ENCODE data around the gene NFKBIE. TPM values are rescaled to one million over a fixed set of nuclear protein-coding genes. Genes with fewer than 3 reads are reported as not detected.

NFKBIE gene
- total RNA-seq, 4 donors from 2014 or later: 7.0 to 10.4 (median 8.5) TPM

DNA sequence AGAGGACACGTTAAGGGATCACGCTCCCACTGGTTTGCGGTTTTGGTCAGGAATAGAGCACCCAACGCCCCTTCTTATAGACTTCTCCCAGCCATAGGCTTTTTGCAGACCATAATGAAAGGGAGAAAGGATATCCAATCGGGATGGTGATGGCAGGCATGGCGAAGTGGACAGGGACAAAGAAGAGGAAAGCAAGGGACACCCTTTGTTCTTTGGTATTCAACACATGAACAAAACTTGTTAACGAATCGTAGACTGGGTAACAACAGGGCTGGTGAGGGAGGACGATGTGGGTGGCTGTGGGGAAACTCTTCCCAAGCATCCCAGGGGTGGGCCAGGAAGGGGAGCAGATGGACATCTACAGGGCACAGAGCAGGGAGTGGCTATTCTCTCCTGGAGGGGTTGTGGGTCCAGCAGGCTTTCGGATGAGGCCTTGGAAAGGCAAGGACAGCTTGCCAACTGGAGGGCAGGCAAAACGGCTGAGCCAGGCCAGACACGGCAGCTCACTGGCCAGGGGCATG, 19.9 kb downstream of the NFKBIE start:
- TF ChIP-seq POLR2AphosphoS5 (IDR thresholded peaks at IDR 0.05) (no peak), EP300 (IDR thresholded peaks at IDR 0.05) (no peak), POLR2A (IDR thresholded peaks at IDR 0.05; ENCODE audit: low read depth) (no peak), CTCF (IDR thresholded peaks at IDR 0.05) (no peak)
- 70% methylated on average over 12 of the region's 12 CpGs for WGBS
- DNase-seq (ENCODE audit: extremely low spot score): no peak
- peaks cover 20 to 37% (median 34%) of the 10 kb centered on the region in 4 donors for H3K4me1 ChIP-seq
- H3K36me3 ChIP-seq: peaks cover 17 to 23% (median 21%) of the 10 kb centered on the region in 4 donors
- H3K27me3 ChIP-seq: no peaks in the 10 kb centered on the region
- H3K27ac ChIP-seq (replicated peaks in 1 of 4): peak overlapping the region; percentile 95 to 99 (median 98)
- intact Hi-C loops (cut with DNase I): no loop called here
- no peaks in the 10 kb centered on the region for H3K9me3 ChIP-seq
- peak overlapping the region; percentile 73 to 100 (median 94) for H3K4me3 ChIP-seq

DNA sequence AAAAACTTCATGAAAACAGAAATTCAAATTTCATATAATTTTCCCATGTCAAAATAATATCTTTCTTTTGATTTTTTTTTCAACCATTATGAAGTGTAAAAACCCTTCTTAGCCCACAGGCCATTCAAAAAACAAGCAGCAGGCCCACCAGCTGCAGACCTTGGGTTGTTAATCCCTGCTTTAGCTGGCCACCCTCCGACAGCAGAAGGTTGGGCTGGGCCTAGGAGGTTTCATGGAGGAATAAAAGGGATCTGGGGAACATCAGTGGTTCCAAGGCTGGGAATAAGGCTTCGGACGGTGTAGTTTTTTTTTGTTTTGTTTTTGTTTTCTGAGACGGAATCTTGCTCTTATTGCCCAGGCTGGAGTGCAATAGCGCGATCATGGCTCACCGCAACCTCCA, 22.0 kb downstream of the NFKBIE start:
- intact Hi-C loops (cut with DNase I): no loop called here
- no peaks in the 10 kb centered on the region for H3K9me3 ChIP-seq
- no peak for DNase-seq (ENCODE audit: extremely low spot score)
- H3K4me3 ChIP-seq: no peak overlapping the region
- WGBS: 92% methylated on average over 7 of the region's 7 CpGs
- H3K4me1 ChIP-seq: peaks cover 14 to 19% (median 17%) of the 10 kb centered on the region in 4 donors
- no peaks in the 10 kb centered on the region for H3K27me3 ChIP-seq
- H3K27ac ChIP-seq (replicated peaks in 1 of 4): no peak overlapping the region
- TF ChIP-seq CTCF (IDR thresholded peaks at IDR 0.05): no peak
- no peak for TF ChIP-seq POLR2A (IDR thresholded peaks at IDR 0.05; ENCODE audit: low read depth)
- no peak for TF ChIP-seq POLR2AphosphoS5 (IDR thresholded peaks at IDR 0.05)
- TF ChIP-seq EP300 (IDR thresholded peaks at IDR 0.05): no peak
- peaks cover 0 to 2% (median under 1%) of the 10 kb centered on the region in 4 donors for H3K36me3 ChIP-seq

GRCh38 chr6:44238687-44239350, 26.5 kb downstream of the NFKBIE start:
- no peak for TF ChIP-seq POLR2A (IDR thresholded peaks at IDR 0.05; ENCODE audit: low read depth)
- no peak for TF ChIP-seq CTCF (IDR thresholded peaks at IDR 0.05)
- TF ChIP-seq POLR2AphosphoS5 (IDR thresholded peaks at IDR 0.05): no peak
- TF ChIP-seq EP300 (IDR thresholded peaks at IDR 0.05): no peak
- intact Hi-C loops (cut with DNase I): loop anchor here (5.0 kb wide), 1 partner anchor 67 kb away; no protein-coding TSS in a partner anchor
- H3K27ac ChIP-seq (replicated peaks in 1 of 4): peak overlapping the region; percentile 95 to 98 (median 96)
- H3K4me1 ChIP-seq: peaks cover 42 to 48% (median 44%) of the 10 kb centered on the region in 4 donors
- no peak overlapping the region for H3K4me3 ChIP-seq
- no peaks in the 10 kb centered on the region for H3K27me3 ChIP-seq
- 88% methylated on average over 7 of the region's 7 CpGs for WGBS
- peaks cover 0 to 14% (median 0%) of the 10 kb centered on the region in 4 donors for H3K36me3 ChIP-seq
- no peaks in the 10 kb centered on the region for H3K9me3 ChIP-seq
- no peak for DNase-seq (ENCODE audit: extremely low spot score)

DNA sequence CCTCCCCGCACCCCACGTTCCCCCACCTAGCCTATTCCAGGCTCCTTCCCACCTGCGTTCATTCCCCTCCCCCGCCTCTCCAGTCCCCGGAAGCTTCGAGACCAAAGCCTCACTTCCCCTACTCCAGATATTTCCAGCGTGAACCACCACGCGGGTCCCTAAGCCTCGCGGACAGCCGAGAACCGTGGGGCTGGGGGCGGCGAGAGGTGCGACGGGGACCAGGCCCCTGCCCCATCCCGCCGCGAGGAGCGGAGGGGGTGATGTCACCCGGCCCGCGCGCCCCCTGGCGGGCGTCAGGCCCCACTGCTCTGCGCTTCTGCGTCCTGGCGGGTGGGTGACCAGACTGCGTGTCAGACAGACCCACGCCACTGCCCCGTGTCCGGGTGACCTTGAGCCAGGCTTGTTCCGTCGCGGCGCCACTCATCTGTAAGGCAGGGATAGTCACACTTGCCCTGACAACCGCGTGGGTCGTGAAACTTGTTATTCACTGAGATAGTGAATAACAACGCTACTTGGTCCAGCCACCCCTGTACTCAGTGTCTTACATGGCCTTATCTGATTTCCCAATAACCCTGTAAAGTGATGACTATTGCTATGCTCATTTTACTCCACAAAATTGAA, 27.4 kb downstream of the NFKBIE start:
- TF ChIP-seq POLR2AphosphoS5 (IDR thresholded peaks at IDR 0.05) (peak; percentile 2 to 79), EP300 (IDR thresholded peaks at IDR 0.05) (no peak), POLR2A (IDR thresholded peaks at IDR 0.05; ENCODE audit: low read depth) (peak; percentile 43), CTCF (IDR thresholded peaks at IDR 0.05) (peak in 2 of 3 experiments; percentile 95 to 96)
- peak overlapping the region; percentile 64 to 74 (median 67) for H3K4me3 ChIP-seq
- peak; percentile 95 for DNase-seq (ENCODE audit: extremely low spot score)
- no peaks in the 10 kb centered on the region for H3K9me3 ChIP-seq
- intact Hi-C loops (cut with DNase I): loop anchor here (5.0 kb wide), 1 partner anchor 66 kb away; no protein-coding TSS in a partner anchor
- peak overlapping the region; percentile 95 to 98 (median 96) for H3K27ac ChIP-seq (replicated peaks in 1 of 4)
- H3K4me1 ChIP-seq: peaks cover 51 to 57% (median 53%) of the 10 kb centered on the region in 4 donors
- peaks cover under 1 to 21% (median 2%) of the 10 kb centered on the region in 4 donors for H3K36me3 ChIP-seq
- no peaks in the 10 kb centered on the region for H3K27me3 ChIP-seq
- 3% methylated on average over 16 of the region's 42 CpGs for WGBS

Measured in esophagus muscularis mucosa (tissue), 4 donors.